ENCODE data around the gene ABTB2. TPM values are rescaled to one million over a fixed set of nuclear protein-coding genes. Genes with fewer than 3 reads are reported as not detected.

ABTB2 gene
- total RNA-seq, 1 experiment from 2014 or later: 3.1 TPM

DNA sequence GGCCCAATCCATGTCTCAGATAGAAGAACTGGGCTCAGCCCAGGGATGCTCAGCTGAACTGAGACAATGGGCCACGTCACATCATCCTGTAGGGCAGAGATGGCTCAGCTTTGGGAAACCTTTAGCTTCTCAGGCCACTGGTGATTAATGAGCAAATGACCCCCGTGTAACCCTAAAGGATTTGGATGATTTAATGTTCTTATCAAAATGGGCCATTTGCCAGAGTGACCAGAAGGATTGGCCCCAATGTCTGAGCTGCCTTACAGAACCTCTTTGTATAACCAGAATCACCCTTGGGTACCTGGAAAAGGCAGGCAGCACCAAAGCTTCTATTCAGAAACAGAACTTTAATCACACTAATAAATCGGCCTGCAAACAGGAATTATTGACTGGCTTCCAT, 73.7 kb downstream of the ABTB2 start:
- DNase-seq (ENCODE audit: unreplicated experiment): no peak
- Mint-ChIP-seq H3K9me3 (ENCODE audit: unreplicated experiment) (no peaks in the 10 kb centered on the region), H3K4me3 (ENCODE audit: unreplicated experiment) (no peak overlapping the region), H3K27me3 (ENCODE audit: insufficient read depth, unreplicated experiment) (no peaks in the 10 kb centered on the region), H3K36me3 (ENCODE audit: insufficient read depth, unreplicated experiment) (peaks cover 6% of the 10 kb centered on the region), H3K4me1 (ENCODE audit: insufficient read depth, unreplicated experiment) (peaks cover 7% of the 10 kb centered on the region), H3K27ac (ENCODE audit: low read depth, unreplicated experiment) (no peak overlapping the region)
- CTCF ChIA-PET: interaction anchor here (1.0 kb wide), 1 partner anchor 16 kb away, joined by 3 read pairs; no protein-coding TSS in a partner anchor
- POLR2A ChIA-PET: no interaction called here
- intact Hi-C loops (cut with micrococcal nuclease): no loop called here
- BruUV-seq (replicated peaks): no TSS peak
- TF ChIP-seq, protein P1, sequence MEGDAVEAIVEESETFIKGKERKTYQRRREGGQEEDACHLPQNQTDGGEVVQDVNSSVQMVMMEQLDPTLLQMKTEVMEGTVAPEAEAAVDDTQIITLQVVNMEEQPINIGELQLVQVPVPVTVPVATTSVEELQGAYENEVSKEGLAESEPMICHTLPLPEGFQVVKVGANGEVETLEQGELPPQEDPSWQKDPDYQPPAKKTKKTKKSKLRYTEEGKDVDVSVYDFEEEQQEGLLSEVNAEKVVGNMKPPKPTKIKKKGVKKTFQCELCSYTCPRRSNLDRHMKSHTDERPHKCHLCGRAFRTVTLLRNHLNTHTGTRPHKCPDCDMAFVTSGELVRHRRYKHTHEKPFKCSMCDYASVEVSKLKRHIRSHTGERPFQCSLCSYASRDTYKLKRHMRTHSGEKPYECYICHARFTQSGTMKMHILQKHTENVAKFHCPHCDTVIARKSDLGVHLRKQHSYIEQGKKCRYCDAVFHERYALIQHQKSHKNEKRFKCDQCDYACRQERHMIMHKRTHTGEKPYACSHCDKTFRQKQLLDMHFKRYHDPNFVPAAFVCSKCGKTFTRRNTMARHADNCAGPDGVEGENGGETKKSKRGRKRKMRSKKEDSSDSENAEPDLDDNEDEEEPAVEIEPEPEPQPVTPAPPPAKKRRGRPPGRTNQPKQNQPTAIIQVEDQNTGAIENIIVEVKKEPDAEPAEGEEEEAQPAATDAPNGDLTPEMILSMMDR (IDR thresholded peaks at IDR 0.05; ENCODE audit: unreplicated experiment): no peak

DNA sequence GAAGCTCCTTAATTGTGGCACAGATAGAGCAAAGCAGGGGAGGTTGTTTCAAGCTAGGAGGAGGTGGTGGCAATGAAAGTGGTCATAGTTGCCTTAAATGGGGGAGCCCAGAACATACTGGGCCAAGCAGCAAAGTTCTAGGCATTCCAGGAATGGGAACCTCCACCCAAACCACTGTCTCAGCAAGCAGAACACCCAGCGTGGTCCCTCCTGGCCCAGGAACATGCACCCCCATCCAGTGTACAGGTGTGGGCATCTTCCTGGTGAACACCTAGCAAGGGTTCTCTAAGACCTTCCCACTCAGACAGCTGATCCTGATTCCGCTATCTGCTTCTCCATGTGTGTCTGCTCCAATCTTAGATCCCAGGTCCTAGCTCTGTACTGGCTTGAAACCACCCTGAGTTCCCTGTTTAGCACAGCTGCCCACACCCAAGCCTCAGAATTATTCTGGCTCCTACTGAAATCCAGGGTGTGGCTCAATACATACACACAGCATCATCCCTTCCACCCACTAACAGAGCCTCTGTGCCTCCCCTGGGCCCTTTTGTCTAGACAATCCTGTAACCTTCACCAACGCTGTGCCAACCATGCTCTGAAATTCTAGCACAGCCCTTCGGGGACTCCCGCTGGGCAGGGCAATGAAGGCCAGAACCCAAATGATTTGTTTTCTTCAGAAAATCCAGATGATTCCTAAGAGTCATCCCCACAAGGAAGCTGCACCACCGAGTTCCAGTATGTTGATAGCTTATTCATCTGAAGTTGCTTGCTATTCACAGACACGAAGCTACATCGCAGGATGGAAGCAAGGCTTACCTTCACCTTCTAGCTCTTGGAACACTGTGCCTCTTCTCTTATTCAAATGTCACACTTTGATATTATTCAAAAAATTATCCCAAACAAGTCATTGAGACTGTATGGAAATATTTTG, 76.6 kb downstream of the ABTB2 start:
- H3K4me1 Mint-ChIP-seq (ENCODE audit: insufficient read depth, unreplicated experiment): peaks cover 7% of the 10 kb centered on the region
- H3K36me3 Mint-ChIP-seq (ENCODE audit: insufficient read depth, unreplicated experiment): no peaks in the 10 kb centered on the region
- ChIA-PET CTCF (interaction anchor here (0.5 to 1.1 kb wide), 4 partner anchors 62 to 211 kb away, joined by 3 to 4 read pairs (median 3); partner anchors contain the start of gene ABTB2), POLR2A (interaction anchor here (0.5 to 0.7 kb wide), 5 partner anchors 9 to 682 kb away, joined by 3 read pairs; no protein-coding TSS in a partner anchor)
- no peaks in the 10 kb centered on the region for H3K27me3 Mint-ChIP-seq (ENCODE audit: insufficient read depth, unreplicated experiment)
- H3K9me3 Mint-ChIP-seq (ENCODE audit: unreplicated experiment): no peaks in the 10 kb centered on the region
- TF ChIP-seq, protein P1 (IDR thresholded peaks at IDR 0.05; ENCODE audit: unreplicated experiment): no peak
- no peak overlapping the region for H3K4me3 Mint-ChIP-seq (ENCODE audit: unreplicated experiment)
- no TSS peak for BruUV-seq (replicated peaks)
- no peak overlapping the region for H3K27ac Mint-ChIP-seq (ENCODE audit: low read depth, unreplicated experiment)
- peak; percentile 21 for DNase-seq (ENCODE audit: unreplicated experiment)
- intact Hi-C loops (cut with micrococcal nuclease): no loop called here

DNA sequence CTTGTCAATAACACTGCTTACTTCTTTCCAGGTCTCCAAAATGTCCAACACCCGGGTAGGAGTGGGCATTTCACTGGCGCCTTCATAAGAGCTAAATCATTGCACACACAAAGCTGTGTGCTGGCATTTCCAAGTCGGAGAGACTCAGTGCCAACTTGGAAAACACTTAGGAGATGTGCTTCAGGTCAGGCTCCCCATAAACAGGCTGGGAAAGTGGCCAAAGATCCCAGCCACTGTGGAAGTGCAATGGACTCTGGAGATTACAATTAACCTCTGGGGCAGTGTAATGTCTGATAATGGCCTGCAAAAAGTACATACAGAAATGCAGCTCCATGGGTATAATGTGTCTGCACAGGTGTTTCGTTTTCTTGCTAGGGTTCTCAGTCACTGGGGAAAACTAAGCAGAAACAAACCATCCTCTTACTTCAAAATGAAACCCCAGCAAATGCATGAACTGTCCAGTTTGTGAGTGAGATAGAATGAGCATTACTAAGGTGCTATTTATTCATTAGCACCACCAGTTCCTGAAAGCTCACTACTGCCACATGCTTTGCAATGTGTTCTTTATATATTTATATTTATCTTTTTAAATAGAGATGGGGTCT, 79.0 kb downstream of the ABTB2 start:
- CTCF ChIA-PET: interaction anchor here (0.6 kb wide), 1 partner anchor 120 kb away, joined by 4 read pairs; no protein-coding TSS in a partner anchor
- intact Hi-C loops (cut with micrococcal nuclease): loop anchor here (5.0 kb wide), 1 partner anchor 79 kb away; the partner anchor contains the start of gene ABTB2
- DNase-seq (ENCODE audit: unreplicated experiment): no peak

More for the DNA sequence above, 79.0 kb downstream of the ABTB2 start:
- TF ChIP-seq, protein P1 (IDR thresholded peaks at IDR 0.05; ENCODE audit: unreplicated experiment): no peak
- H3K9me3 Mint-ChIP-seq (ENCODE audit: unreplicated experiment): no peaks in the 10 kb centered on the region
- H3K27me3 Mint-ChIP-seq (ENCODE audit: insufficient read depth, unreplicated experiment): no peaks in the 10 kb centered on the region
- H3K4me1 Mint-ChIP-seq (ENCODE audit: insufficient read depth, unreplicated experiment): peaks cover 15% of the 10 kb centered on the region
- no peaks in the 10 kb centered on the region for H3K36me3 Mint-ChIP-seq (ENCODE audit: insufficient read depth, unreplicated experiment)
- POLR2A ChIA-PET: interaction anchor here (0.9 kb wide), 1 partner anchor 40 kb away, joined by 5 read pairs; no protein-coding TSS in a partner anchor
- BruUV-seq (replicated peaks): no TSS peak
- H3K4me3 Mint-ChIP-seq (ENCODE audit: unreplicated experiment): no peak overlapping the region
- no peak overlapping the region for H3K27ac Mint-ChIP-seq (ENCODE audit: low read depth, unreplicated experiment)

All from MCF 10A (cell line).